ENCODE data around the gene DDIT4. TPM values are rescaled to one million over a fixed set of nuclear protein-coding genes. Genes with fewer than 3 reads are reported as not detected.

Gene DDIT4
- total and polyA plus RNA-seq, 2 of the 8 experiments (the other 6 are each of a cell fraction or from before 2014, with no cell fraction given), result 47.4 to 108 TPM

- no peaks in the 10 kb centered on the region for H3K9me3 ChIP-seq (ENCODE audit: insufficient read depth in 2 of 2, low read depth in 1 of 2, low read length in 1 of 2)
- no peaks in the 10 kb centered on the region for H3K79me2 ChIP-seq (ENCODE audit: control insufficient read depth in 1 of 2, insufficient read depth in 2 of 2, low read length in 2 of 2)
- H3K23ac ChIP-seq (ENCODE audit: insufficient read length), result no peak overlapping the region
- peak overlapping the region; percentile 39; the same call in 1 of the 2 replicates for H2AK5ac ChIP-seq (ENCODE audit: low read depth, low read length)
- no peak for DNase-seq (ENCODE audit: low read depth in 1 of 2, low spot score in 2 of 2)
- 85% methylated on average over 4 of the region's 4 CpGs; no CpG with 5 or more reads in 1 of the 2 experiments for WGBS, 2 experiments (ENCODE audit: extremely low coverage in 1 of 2, insufficient coverage in 1 of 2, insufficient read length in 1 of 2, insufficient replicate concordance in 2 of 2, low coverage in 1 of 2, low lambda C conversion rate in 2 of 2, missing lambda C conversion rate in 1 of 2)
- peak overlapping the region; percentile 66; the same call in 1 of the 2 replicates for H2BK5ac ChIP-seq (ENCODE audit: low read depth, low read length)
- no peak overlapping the region for H4K91ac ChIP-seq (replicated peaks; ENCODE audit: insufficient read length, low read length)
- no peaks in the 10 kb centered on the region; a peak in 1 of 7 replicates for H3K27me3 ChIP-seq (replicated peaks in 1 of 4; ENCODE audit: control insufficient read depth in 3 of 4, extremely low read depth in 1 of 4, insufficient read depth in 3 of 4, low read length in 3 of 4)
- H2BK15ac ChIP-seq (ENCODE audit: low read length), result peak overlapping the region; percentile 88; the same call in 1 of the 2 replicates
- no peak overlapping the region for H3K27ac ChIP-seq (ENCODE audit: low read depth, low read length)
- CTCF ChIA-PET (ENCODE audit: partially characterized antibody), result interaction anchor here (0.7 to 1.7 kb wide), 4 partner anchors 33 to 910 kb away, joined by 3 to 5 read pairs (median 4); no protein-coding TSS in a partner anchor
- peak overlapping the region; percentile 61; the same call in 1 of the 2 replicates for H2BK20ac ChIP-seq (ENCODE audit: low read length)
- peak overlapping the region; percentile 8; the same call in 1 of the 2 replicates for H2AFZ ChIP-seq (ENCODE audit: low read length)
- no peaks in the 10 kb centered on the region for H3K36me3 ChIP-seq (ENCODE audit: control insufficient read depth in 2 of 4, insufficient read depth in 4 of 4, low read length in 3 of 4)
- no peaks in the 10 kb centered on the region for H3K79me1 ChIP-seq (ENCODE audit: low read depth, low read length)
- H3K4me1 ChIP-seq (replicated peaks in 1 of 4; ENCODE audit: control insufficient read depth in 3 of 4, insufficient read depth in 4 of 4, low read length in 3 of 4), result peaks cover 0 to under 1% (median under 1%) of the 10 kb centered on the region in 4 experiments; a peak in 4 of 7 replicates
- POLR2A ChIA-PET (ENCODE audit: partially characterized antibody), result interaction anchor here (1.5 to 4.4 kb wide), 4 partner anchors 27 to 33 kb away, joined by 4 to 20 read pairs (median 10); partner anchors contain the start of genes ANAPC16, ASCC1 and DDIT4
- no peak overlapping the region for H3K4me3 ChIP-seq (ENCODE audit: extremely low read depth in 1 of 4, insufficient read depth in 2 of 4, low read depth in 3 of 4, low read length in 4 of 4)
- H3K23me2 ChIP-seq (ENCODE audit: low read depth, low read length), result no peaks in the 10 kb centered on the region
- H3K18ac ChIP-seq (ENCODE audit: extremely low read depth, low read length), result peak overlapping the region; percentile 78
- no peak overlapping the region for H3K4ac ChIP-seq (replicated peaks; ENCODE audit: insufficient read length, low read depth, low read length)
- H3K14ac ChIP-seq (ENCODE audit: insufficient read length), result no peak overlapping the region
- no peak overlapping the region for H3K4me2 ChIP-seq (ENCODE audit: insufficient read depth in 1 of 2, low read depth in 2 of 2, low read length in 2 of 2)
- H3K9ac ChIP-seq (replicated peaks in 1 of 4; ENCODE audit: extremely low read depth in 1 of 4, low read depth in 3 of 4, low read length in 3 of 4), result no peak overlapping the region
- no peak for FAIRE-seq
- H4K5ac ChIP-seq (ENCODE audit: insufficient read length, low read depth, low read length), result peak overlapping the region; percentile 29
- H3K56ac ChIP-seq (replicated peaks; ENCODE audit: insufficient read length, low read depth, low read length), result peak overlapping the region; percentile 10
- H2BK120ac ChIP-seq (replicated peaks; ENCODE audit: low read depth, low read length), result no peak overlapping the region
- 0 out of 2 replicates have a peak overlapping the region, but pooled peaks have one; percentile 57 for H4K8ac ChIP-seq (ENCODE audit: extremely low read depth, insufficient read depth, low read length)
- H4K20me1 ChIP-seq (replicated peaks in 1 of 2; ENCODE audit: control insufficient read depth in 1 of 2, insufficient read depth in 2 of 2, low read length in 2 of 2), result no peaks in the 10 kb centered on the region
- H2BK12ac ChIP-seq (ENCODE audit: low read depth, low read length), result peak overlapping the region; percentile 60; the same call in 1 of the 2 replicates
- TF ChIP-seq KDM1A (IDR thresholded peaks at IDR 0.05; ENCODE audit: borderline replicate concordance, low read length) (no peak), ATF2 (IDR thresholded peaks at IDR 0.05; ENCODE audit: low read length) (no peak), TAF7 (optimal IDR thresholded peaks at IDR 0.05; ENCODE audit: borderline replicate concordance, low read depth, low read length) (no peak), MAFK (IDR thresholded peaks at IDR 0.05; ENCODE audit: low read depth, low read length) (no peak), EZH2 (IDR thresholded peaks at IDR 0.05; ENCODE audit: low read depth, low read length, severe bottlenecking) (no peak), SIRT6 (IDR thresholded peaks at IDR 0.05; ENCODE audit: low read length) (no peak), POU5F1 (IDR thresholded peaks at IDR 0.05; ENCODE audit: low read depth, low read length) (no peak)
These were observed 31.0 kb upstream of the DDIT4 start for GRCh38 chr10:72242675-72243074.

All from H1 (cell line).